Keratinocyte (primary cell): ENCODE data around the gene DDX60. TPM values are rescaled to one million over a fixed set of nuclear protein-coding genes. Genes with fewer than 3 reads are reported as not detected.

Experiments used
- DNase-seq: peaks from one replicate; pipeline ENCODE4 v3.0.0-alpha.2; 2011; ENCODE audit warnings: low read depth, missing footprints, low spot score
- FAIRE-seq: peaks from 2 replicates; lab custom pipeline; 2011; peaks lifted over from hg19 to GRCh38; lab: Jason Lieb, UNC
- H2AFZ ChIP-seq: 2 replicates; pipeline ENCODE4 v1.6.0; 2012; ENCODE audit warnings: low read length, control low read depth, inconsistent platforms; ENCODE audit not compliant: control insufficient read depth
- H3K27ac ChIP-seq: 2 replicates; pipeline ENCODE4 v1.5.1; 2011; ENCODE audit warnings: low read length; ENCODE audit not compliant: control insufficient read depth, insufficient read depth
- H3K27me3 ChIP-seq: 3 replicates; pipeline ENCODE4 v1.6.0; 2011; ENCODE audit warnings: low read length; ENCODE audit not compliant: control insufficient read depth, insufficient read depth; ENCODE audit errors: extremely low read depth
- H3K36me3 ChIP-seq, 2 experiments: 2 replicates in 1 of 2; 3 replicates in 1 of 2; pipeline ENCODE4 v1.5.1; 2011; ENCODE audit warnings: low read length in 2 of 2, mild to moderate bottlenecking in 1 of 2; ENCODE audit not compliant: control insufficient read depth in 2 of 2, insufficient read depth in 2 of 2; ENCODE audit errors: extremely low read depth in 1 of 2
- H3K4me1 ChIP-seq: 3 replicates; pipeline ENCODE4 v1.5.1; 2011; ENCODE audit warnings: low read length; ENCODE audit not compliant: control insufficient read depth, insufficient read depth; ENCODE audit errors: extremely low read depth
- H3K4me2 ChIP-seq: 3 replicates; pipeline ENCODE4 v1.6.0; 2011; ENCODE audit warnings: low read depth, low read length; ENCODE audit not compliant: control insufficient read depth, insufficient read depth; ENCODE audit errors: extremely low read depth
- H3K4me3 ChIP-seq, 3 experiments: fragments of 200-600 bp in 1 of 3; sonication (generic) in 1 of 3; 2 replicates in 2 of 3; 3 replicates in 1 of 3; pipeline ENCODE4 v1.5.1; 2011 to 2016; ENCODE audit warnings: low read length in 3 of 3, mild to moderate bottlenecking in 3 of 3, control low read depth in 2 of 3, inconsistent platforms in 1 of 3, low read depth in 1 of 3, mixed read lengths in 1 of 3, mixed run types in 1 of 3, moderate library complexity in 1 of 3; ENCODE audit not compliant: control insufficient read depth in 2 of 3, insufficient read depth in 2 of 3; ENCODE audit errors: extremely low read depth in 1 of 3
- H3K79me2 ChIP-seq: 2 replicates; pipeline ENCODE4 v1.6.0; 2012; ENCODE audit warnings: low read length; ENCODE audit not compliant: control insufficient read depth, insufficient read depth
- H3K9ac ChIP-seq: 3 replicates; pipeline ENCODE4 v1.6.0; 2011; ENCODE audit warnings: low read length; ENCODE audit not compliant: control insufficient read depth, insufficient read depth; ENCODE audit errors: extremely low read depth
- H3K9me1 ChIP-seq: 3 replicates; pipeline ENCODE4 v1.6.0; 2011; ENCODE audit warnings: low read length; ENCODE audit not compliant: control insufficient read depth, insufficient read depth; ENCODE audit errors: extremely low read depth
- H3K9me3 ChIP-seq: 2 replicates; pipeline ENCODE4 v1.5.1; 2012; ENCODE audit warnings: low read depth, low read length; ENCODE audit not compliant: control insufficient read depth
- H4K20me1 ChIP-seq: 3 replicates; pipeline ENCODE4 v1.6.0; 2011; ENCODE audit warnings: low read length; ENCODE audit not compliant: control insufficient read depth, insufficient read depth; ENCODE audit errors: extremely low read depth
- CTCF ChIP-seq, 3 experiments: IDR thresholded peaks in 1 of 3; conservative IDR thresholded peaks in 1 of 3; optimal IDR thresholded peaks in 1 of 3; 2 replicates in 2 of 3; 3 replicates in 1 of 3; pipeline versions ENCODE3 to v1.5.1; 2011; ENCODE audit warnings: low read length in 3 of 3, mild to moderate bottlenecking in 3 of 3, moderate library complexity in 2 of 3, control low read depth in 1 of 3, inconsistent platforms in 1 of 3; ENCODE audit not compliant: insufficient read depth in 2 of 3; ENCODE audit errors: extremely low read depth in 1 of 3
- EZH2 ChIP-seq: IDR thresholded peaks from one replicate; pipeline ENCODE4 v1.6.1; 2012; ENCODE audit warnings: inconsistent platforms, mild to moderate bottlenecking, low read length, moderate library complexity
- dilution Hi-C: fragments of 300-500 bp; cut with MboI; formaldehyde crosslinking; loops from one replicate; pipeline ENCODE4 v1.7.0; 2020; ENCODE audit warnings: low sequenced_read_pairs; ENCODE audit not compliant: extremely low pct_ligation_motif_present
- polyA plus RNA-seq, 5 experiments: library from polyadenylated mRNA; depleted of rRNA in 3 of 5; stranded (reverse) in 3 of 5; stranded (forward) in 1 of 5; unstranded in 1 of 5; fragments of >200 nt; gene quantifications; 1 replicate in 1 of 5; 2 replicates in 3 of 5; 3 replicates in 1 of 5; pipeline versions ENCODE4 v1.2.1 to v1.2.3, GENCODE V29; 2011 to 2012; ENCODE audit warnings: missing spikeins in 2 of 5, low read depth in 1 of 5, low replicate concordance in 1 of 5

The DDX60 gene
- polyA plus RNA-seq, 1 donor (not counting 4 experiments of a cell fraction or from before 2014, with no cell fraction given), result 44.6 TPM

- H3K4me2 ChIP-seq, result no peak overlapping the region
- H2AFZ ChIP-seq, result no peak overlapping the region
- H3K36me3 ChIP-seq, result peaks cover 2 to 3% of the 10 kb centered on the region in 2 experiments
- H3K9me3 ChIP-seq, result no peaks in the 10 kb centered on the region
- no peak for DNase-seq
- no peak for FAIRE-seq
- dilution Hi-C loops, result no loop called here
- H3K4me1 ChIP-seq, result no peaks in the 10 kb centered on the region
- H3K27ac ChIP-seq, result no peak overlapping the region
- no peaks in the 10 kb centered on the region for H4K20me1 ChIP-seq
- no peak overlapping the region for H3K9ac ChIP-seq
- no peak overlapping the region for H3K4me3 ChIP-seq
- H3K27me3 ChIP-seq, result no peaks in the 10 kb centered on the region
- TF ChIP-seq CTCF (optimal IDR thresholded peaks at IDR 0.05 in 1 of 3, IDR thresholded peaks at IDR 0.05 in 1 of 3, conservative IDR thresholded peaks at IDR 0.05 in 1 of 3; ENCODE audit: extremely low read depth in 1 of 3, insufficient read depth in 2 of 3, low read length in 3 of 3), result no peak
- TF ChIP-seq EZH2, result no peak
- H3K79me2 ChIP-seq, result no peaks in the 10 kb centered on the region
- H3K9me1 ChIP-seq, result no peaks in the 10 kb centered on the region
Measured at GRCh38 chr4:168308912-168309311, 9.6 kb downstream of the DDX60 start.

- no peaks in the 10 kb centered on the region for H4K20me1 ChIP-seq
- H3K27me3 ChIP-seq, result no peaks in the 10 kb centered on the region
- H3K9ac ChIP-seq, result no peak overlapping the region
- H3K36me3 ChIP-seq, result peaks cover 3 to 5% of the 10 kb centered on the region in 2 experiments
- no peaks in the 10 kb centered on the region for H3K4me1 ChIP-seq
- H3K9me3 ChIP-seq, result no peaks in the 10 kb centered on the region
- no peaks in the 10 kb centered on the region for H3K9me1 ChIP-seq
- FAIRE-seq, result no peak
- no peak overlapping the region for H3K27ac ChIP-seq
- no peaks in the 10 kb centered on the region for H3K79me2 ChIP-seq
- dilution Hi-C loops, result no loop called here
- no peak overlapping the region for H3K4me2 ChIP-seq
- no peak overlapping the region for H2AFZ ChIP-seq
- DNase-seq, result no peak
- TF ChIP-seq EZH2 (no peak), CTCF (optimal IDR thresholded peaks at IDR 0.05 in 1 of 3, IDR thresholded peaks at IDR 0.05 in 1 of 3, conservative IDR thresholded peaks at IDR 0.05 in 1 of 3; ENCODE audit: extremely low read depth in 1 of 3, insufficient read depth in 2 of 3, low read length in 3 of 3) (no peak)
- H3K4me3 ChIP-seq, result no peak overlapping the region
Measured at GRCh38 chr4:168306476-168306875, 12.1 kb downstream of the DDX60 start.
